NB4 (cell line): ENCODE results near the gene CCDC68.

ENCODE experiments used
- DNase-seq: peaks from one replicate; pipeline ENCODE4 v3.0.0; 2010; ENCODE audit warnings: low read depth
- H3K4me3 ChIP-seq: one replicate; pipeline ENCODE4 v1.5.1; 2011; ENCODE audit warnings: mild to moderate bottlenecking, low read depth, low read length, moderate library complexity
- CTCF ChIP-seq: IDR thresholded peaks from one replicate; pipeline ENCODE4 v1.5.1; 2012; ENCODE audit warnings: low read depth, low read length
- MYC ChIP-seq: IDR thresholded peaks from 2 replicates; pipeline ENCODE4 v1.6.1; 2011; ENCODE audit warnings: low read depth, low read length
- POLR2A ChIP-seq: IDR thresholded peaks from 2 replicates; pipeline ENCODE4 v1.6.1; 2011; ENCODE audit warnings: mild to moderate bottlenecking; ENCODE audit not compliant: insufficient read length; ENCODE audit errors: extremely low read depth
- TF ChIP-seq, protein P1 (sequence below): IDR thresholded peaks from 2 replicates; pipeline ENCODE4 v1.6.1; 2011; ENCODE audit warnings: low read depth, low read length

The CCDC68 gene

GRCh38 chr18:54881229-54881768 lies 78.0 kb downstream of the CCDC68 start:
- no peak overlapping the region for H3K4me3 ChIP-seq
- DNase-seq = no peak
- TF ChIP-seq CTCF (no peak), MYC (no peak), POLR2A (no peak)
- TF ChIP-seq, protein P1, sequence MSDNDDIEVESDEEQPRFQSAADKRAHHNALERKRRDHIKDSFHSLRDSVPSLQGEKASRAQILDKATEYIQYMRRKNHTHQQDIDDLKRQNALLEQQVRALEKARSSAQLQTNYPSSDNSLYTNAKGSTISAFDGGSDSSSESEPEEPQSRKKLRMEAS = no peak

GRCh38 chr18:54880395-54881105 lies 78.7 kb downstream of the CCDC68 start:
- TF ChIP-seq CTCF = no peak
- TF ChIP-seq POLR2A = no peak
- TF ChIP-seq, protein P1 = no peak
- no peak for TF ChIP-seq MYC
- no peak for DNase-seq
- no peak overlapping the region for H3K4me3 ChIP-seq

DNA sequence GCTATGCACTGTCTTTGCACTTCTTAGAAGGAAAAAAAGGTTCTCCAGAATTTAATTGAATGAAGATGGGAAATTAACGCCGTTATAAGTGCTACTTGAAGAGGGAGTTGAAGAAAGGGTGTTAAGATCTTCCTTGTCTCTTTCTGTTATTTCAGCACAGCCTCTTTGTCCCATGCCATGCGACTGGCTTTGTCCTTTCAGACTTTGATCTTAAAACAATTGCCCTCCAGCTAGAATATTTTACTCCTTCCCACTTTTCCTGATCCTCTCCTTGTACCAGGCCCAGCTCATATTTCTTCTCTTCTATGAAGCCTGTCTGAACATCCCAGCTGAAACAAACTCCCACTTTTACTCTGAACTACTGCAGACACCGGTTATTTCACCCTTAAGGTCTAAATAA lies 79.6 kb downstream of the CCDC68 start:
- no peak overlapping the region for H3K4me3 ChIP-seq
- no peak for DNase-seq
- TF ChIP-seq MYC = no peak
- TF ChIP-seq POLR2A = no peak
- TF ChIP-seq, protein P1 = no peak
- no peak for TF ChIP-seq CTCF

DNA sequence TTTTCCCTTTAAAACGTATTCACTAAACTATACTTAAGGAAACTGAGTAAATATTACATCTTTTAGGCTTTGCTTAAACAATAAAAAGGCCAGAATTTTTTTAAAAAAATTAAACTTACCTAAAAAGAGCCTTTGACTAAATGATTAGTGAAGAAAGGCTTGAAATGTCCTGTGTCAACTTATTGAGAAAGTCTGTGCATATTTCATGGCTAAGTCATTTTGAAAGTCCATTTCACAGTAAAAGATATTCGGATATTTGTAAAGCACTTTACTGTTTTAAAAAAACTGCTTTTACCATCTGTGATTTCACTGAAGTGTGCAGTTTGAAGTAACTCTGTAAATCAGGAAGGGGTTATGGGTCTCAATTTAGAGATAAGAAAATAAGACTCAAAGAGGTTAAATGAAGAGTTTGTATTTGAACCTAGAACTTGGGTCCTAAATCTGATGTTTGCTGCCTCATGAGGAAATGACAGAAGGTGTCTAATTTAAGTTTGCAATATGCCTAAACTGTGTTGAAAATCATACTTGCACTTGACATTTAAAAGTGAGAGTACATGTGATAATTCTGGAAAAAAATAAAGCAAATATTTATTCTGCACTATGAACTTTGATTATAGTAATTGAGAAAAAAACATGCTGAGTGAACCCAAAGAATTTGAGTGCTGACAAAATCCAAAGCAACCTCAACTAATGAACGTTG lies 80.5 kb downstream of the CCDC68 start:
- no peak overlapping the region for H3K4me3 ChIP-seq
- no peak for TF ChIP-seq CTCF
- no peak for TF ChIP-seq MYC
- TF ChIP-seq, protein P1 = no peak
- no peak for TF ChIP-seq POLR2A
- DNase-seq = no peak

DNA sequence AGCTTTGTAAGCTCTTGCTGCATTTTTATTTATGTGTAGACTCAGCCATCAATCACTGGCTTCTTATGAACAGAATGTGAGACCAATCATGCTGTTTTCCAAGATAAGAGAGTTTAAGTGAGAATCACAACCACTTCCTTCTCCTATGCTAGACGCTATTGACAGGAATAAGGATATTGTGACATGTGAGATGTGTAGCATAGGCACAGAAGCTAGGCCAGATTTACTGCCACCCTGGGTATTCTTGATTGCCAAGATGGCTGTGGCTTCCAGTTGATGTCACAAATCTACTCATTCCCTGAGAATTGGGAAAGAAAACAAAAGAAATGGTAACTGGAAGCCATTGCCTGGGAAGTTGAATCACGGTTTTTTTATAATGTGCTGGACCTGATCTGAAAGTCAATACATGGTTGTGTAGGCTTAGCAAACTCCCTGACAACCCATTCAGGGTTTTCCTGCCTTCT lies 81.1 kb downstream of the CCDC68 start:
- TF ChIP-seq, protein P1 = no peak

GRCh38 chr18:54877076-54877475 lies 82.2 kb downstream of the CCDC68 start:
- DNase-seq = no peak
- TF ChIP-seq CTCF = no peak
- TF ChIP-seq POLR2A = no peak
- TF ChIP-seq, protein P1 = no peak
- no peak for TF ChIP-seq MYC
- no peak overlapping the region for H3K4me3 ChIP-seq

More for the DNA sequence above, 81.1 kb downstream of the CCDC68 start:
- no peak for DNase-seq
- H3K4me3 ChIP-seq = no peak overlapping the region
